Adipose tissue (tissue), 3 donors: Measurements from ENCODE around the gene ARR3. TPM values are rescaled to one million over a fixed set of nuclear protein-coding genes. Genes with fewer than 3 reads are reported as not detected.

Experiments
- polyA plus RNA-seq, 3 donors: library from polyadenylated mRNA; stranded (reverse); fragments of 200-250 nt; gene quantifications; one replicate each; pipeline ENCODE4 v1.2.3, GENCODE V29; 2013
- donor health status: healthy with polysubstance abuse.
- donor health status: Bipolar disorder and iron deficiency.
- donor health status: healthy.

The ARR3 gene
- polyA plus RNA-seq, 3 donors: not detected

Other genes starting within 250 kb of the ARR3 start
- not detected for gene AWAT2, start 218.4 kb upstream of the ARR3 start, polyA plus RNA-seq
- gene OTUD6A, start 205.9 kb upstream of the ARR3 start, polyA plus RNA-seq: not detected
- 10 to 100 TPM; 59.4 to 89.5 (median 69.5) TPM for gene IGBP1, start 134.9 kb upstream of the ARR3 start, polyA plus RNA-seq
- gene DGAT2L6, start 90.9 kb upstream of the ARR3 start, polyA plus RNA-seq: not detected
- gene AWAT1, start 33.7 kb upstream of the ARR3 start, polyA plus RNA-seq: not detected
- under 1 TPM in 1 of 3 donors, not detected in 2; 0.10 TPM for gene P2RY4, start 8.1 kb upstream of the ARR3 start, polyA plus RNA-seq
- gene RAB41, start 13.8 kb downstream of the ARR3 start, polyA plus RNA-seq: not detected
- gene PDZD11, start 21.6 kb downstream of the ARR3 start, polyA plus RNA-seq: 10 to 100 TPM; 18.2 to 48.2 (median 33.0) TPM
- gene KIF4A, start 21.8 kb downstream of the ARR3 start, polyA plus RNA-seq: under 1 TPM; 0.06 to 0.34 (median 0.13) TPM
- under 1 TPM in 1 of 3 donors, not detected in 2; 0.09 TPM for gene GDPD2, start 155.0 kb downstream of the ARR3 start, polyA plus RNA-seq
- gene DLG3, start 176.5 kb downstream of the ARR3 start, polyA plus RNA-seq: 10 to 100 TPM in 1 of 3 donors, 1 to 10 TPM in 2; 2.4 to 21.9 (median 4.2) TPM